ENCODE data around the gene DPH1.

GRCh38 chr17:2027528-2028233, 2.3 kb upstream of the DPH1 start:
- TF ChIP-seq CTCF (IDR thresholded peaks at IDR 0.05; ENCODE audit: low read depth, low read length, missing input control): no peak
- no peak for TF ChIP-seq JUND (IDR thresholded peaks at IDR 0.05)
- TF ChIP-seq MAX (IDR thresholded peaks at IDR 0.05): no peak

All from liver (tissue), 3 donors.